K562 (cell line): ENCODE data around the gene TRIM47. TPM values are rescaled to one million over a fixed set of nuclear protein-coding genes. Genes with fewer than 3 reads are reported as not detected.

ENCODE experiments used
- CAMTA2 ChIP-seq: fragments of 250-450 bp; sonication (Bioruptor Pico); conservative IDR thresholded peaks from 2 replicates; pipeline ENCODE4 v1.5.1; 2022
- HDAC1 ChIP-seq, 2 experiments: fragments of 450-650 bp; IDR thresholded peaks; 2 replicates each; pipeline ENCODE4 v1.6.1; 2016 to 2017; ENCODE audit warnings: inconsistent platforms in 1 of 2, mild to moderate bottlenecking in 1 of 2, moderate library complexity in 1 of 2
- KLF6 ChIP-seq: fragments of 250-450 bp; sonication (Bioruptor Pico); IDR thresholded peaks from 2 replicates; pipeline ENCODE4 v1.4.0; 2020; ENCODE audit warnings: mild to moderate bottlenecking, moderate library complexity, borderline replicate concordance
- MYNN ChIP-seq, 2 experiments: sonication (generic); formaldehyde crosslinking in 1 of 2; IDR thresholded peaks; 2 replicates each; pipeline versions ENCODE4 v1.5.0 to v1.6.1; 2016 to 2020; ENCODE audit warnings: antibody characterized with exemption in 1 of 2, missing genetic modification reagents in 1 of 2
- NRF1 ChIP-seq, 2 experiments: fragments of 450-650 bp; IDR thresholded peaks in 1 of 2; conservative IDR thresholded peaks in 1 of 2; 2 replicates each; pipeline ENCODE4 v1.6.1; 2014; ENCODE audit warnings: mild to moderate bottlenecking in 2 of 2
- PML ChIP-seq: IDR thresholded peaks from 2 replicates; pipeline ENCODE4 v1.6.1; 2012; ENCODE audit warnings: low read length, inconsistent platforms
- POLR3A ChIP-seq: IDR thresholded peaks from 2 replicates; pipeline ENCODE4 v1.6.1; 2011; ENCODE audit warnings: borderline replicate concordance, mild to moderate bottlenecking, moderate library complexity; ENCODE audit not compliant: insufficient read length, insufficient read depth; ENCODE audit errors: extremely low read depth
- PTTG1 ChIP-seq: fragments of 450-650 bp; IDR thresholded peaks from 2 replicates; pipeline ENCODE4 v1.6.1; 2016; ENCODE audit warnings: low read depth, mild to moderate bottlenecking, missing genetic modification characterization, missing compliant biosample characterization
- PURB ChIP-seq: sonication (generic); formaldehyde crosslinking; IDR thresholded peaks from 2 replicates; pipeline ENCODE4 v1.9.0; 2021; ENCODE audit warnings: low read depth, mild to moderate bottlenecking, missing genetic modification reagents
- SMAD3 ChIP-seq: fragments of 450-650 bp; formaldehyde crosslinking; conservative IDR thresholded peaks from 2 replicates; pipeline ENCODE4 v1.4.0; 2020; ENCODE audit warnings: mild to moderate bottlenecking
- SMARCC2 ChIP-seq: fragments of 450-650 bp; IDR thresholded peaks from 2 replicates; pipeline ENCODE4 v1.6.1; 2017; ENCODE audit warnings: antibody characterized with exemption, moderate library complexity, mild to moderate bottlenecking, low read depth
- TARDBP ChIP-seq: fragments of 450-650 bp; IDR thresholded peaks from 2 replicates; pipeline ENCODE4 v1.6.1; 2016
- ZNF121 ChIP-seq: sonication (generic); formaldehyde crosslinking; conservative IDR thresholded peaks from 2 replicates; pipeline ENCODE4 v1.8.0; 2022; ENCODE audit warnings: missing genetic modification reagents
- ZNF311 ChIP-seq: fragments of 250-450 bp; sonication (Bioruptor Pico); IDR thresholded peaks from 2 replicates; pipeline ENCODE4 v1.4.0; 2020; ENCODE audit warnings: mild to moderate bottlenecking, moderate library complexity
- polyA plus RNA-seq, 8 experiments: library from polyadenylated mRNA; depleted of rRNA in 4 of 8; stranded (reverse) in 5 of 8; unstranded in 3 of 8; fragments of >200 nt; fragmentation: Nextera tagmentation in 2 of 8; fragmentation: Illumina TruSeq in 1 of 8; extraction: Ambion mirVana in 2 of 8; extraction: Trizol in 1 of 8; gene quantifications; 2 replicates each; pipeline versions ENCODE4 v1.2.1 to v1.2.3, GENCODE V29; 2011 to 2014; ENCODE audit warnings: inconsistent platforms in 1 of 8, missing spikeins in 1 of 8
- total RNA-seq, 7 experiments: library from RNA; depleted of rRNA in 6 of 7; stranded (reverse); fragments of >200 nt in 6 of 7; fragmentation: Illumina TruSeq in 2 of 7; extraction: Trizol in 2 of 7; gene quantifications; 2 replicates each; pipeline versions ENCODE4 v1.2.1 to v1.2.3, GENCODE V29; 2011 to 2021; ENCODE audit warnings: low replicate concordance in 1 of 7
- TF ChIP-seq, protein P1 (sequence below): sonication (generic); formaldehyde crosslinking; IDR thresholded peaks from 2 replicates; pipeline ENCODE4 v1.9.0; 2022; ENCODE audit warnings: mild to moderate bottlenecking, missing genetic modification reagents
- TF ChIP-seq, protein P2 (sequence below): sonication (generic); formaldehyde crosslinking; IDR thresholded peaks from 2 replicates; pipeline ENCODE4 v1.4.0; 2020; ENCODE audit warnings: mild to moderate bottlenecking, missing genetic modification reagents
- TF ChIP-seq, protein P3 (sequence below): fragments of 250-450 bp; sonication (Bioruptor Pico); IDR thresholded peaks from 2 replicates; pipeline ENCODE4 v1.5.0; 2021

TRIM47 gene
- total and polyA plus RNA-seq, 9 of the 15 experiments (the other 6 are each of a cell fraction or from before 2014, with no cell fraction given), result 0.56 to 6.1 (median 3.2) TPM

- TF ChIP-seq POLR3A (no peak), TARDBP (peak; percentile 84; the same call in 1 of the 2 replicates), KLF6 (CRISPR knock-in tag) (no peak), SMAD3 (CRISPR knock-in tag) (0 out of 2 replicates have a peak, but pooled peaks have one; percentile 3), ZNF311 (CRISPR knock-in tag) (no peak), CAMTA2 (CRISPR knock-in tag) (no peak), MYNN (IDR thresholded peaks at IDR 0.05) (peak; percentile 80; the same call in 1 of the 2 replicates), MYNN (CRISPR knock-in tag; IDR thresholded peaks at IDR 0.05) (no peak), PTTG1 (tag) (no peak), ZNF121 (CRISPR knock-in tag) (no peak), NRF1 (conservative IDR thresholded peaks at IDR 0.05 in 1 of 2, IDR thresholded peaks at IDR 0.05 in 1 of 2) (peak; percentile 55 to 66), HDAC1 (IDR thresholded peaks at IDR 0.05) (peak in 1 of 2 experiments; percentile 74; a peak in 2 of 4 replicates), SMARCC2 (no peak), PML (0 out of 2 replicates have a peak, but pooled peaks have one; percentile 23), PURB (CRISPR knock-in tag) (no peak)
- TF ChIP-seq, protein P1, sequence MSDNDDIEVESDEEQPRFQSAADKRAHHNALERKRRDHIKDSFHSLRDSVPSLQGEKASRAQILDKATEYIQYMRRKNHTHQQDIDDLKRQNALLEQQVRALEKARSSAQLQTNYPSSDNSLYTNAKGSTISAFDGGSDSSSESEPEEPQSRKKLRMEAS (CRISPR knock-in tag), result peak; percentile 83
- TF ChIP-seq, protein P2, sequence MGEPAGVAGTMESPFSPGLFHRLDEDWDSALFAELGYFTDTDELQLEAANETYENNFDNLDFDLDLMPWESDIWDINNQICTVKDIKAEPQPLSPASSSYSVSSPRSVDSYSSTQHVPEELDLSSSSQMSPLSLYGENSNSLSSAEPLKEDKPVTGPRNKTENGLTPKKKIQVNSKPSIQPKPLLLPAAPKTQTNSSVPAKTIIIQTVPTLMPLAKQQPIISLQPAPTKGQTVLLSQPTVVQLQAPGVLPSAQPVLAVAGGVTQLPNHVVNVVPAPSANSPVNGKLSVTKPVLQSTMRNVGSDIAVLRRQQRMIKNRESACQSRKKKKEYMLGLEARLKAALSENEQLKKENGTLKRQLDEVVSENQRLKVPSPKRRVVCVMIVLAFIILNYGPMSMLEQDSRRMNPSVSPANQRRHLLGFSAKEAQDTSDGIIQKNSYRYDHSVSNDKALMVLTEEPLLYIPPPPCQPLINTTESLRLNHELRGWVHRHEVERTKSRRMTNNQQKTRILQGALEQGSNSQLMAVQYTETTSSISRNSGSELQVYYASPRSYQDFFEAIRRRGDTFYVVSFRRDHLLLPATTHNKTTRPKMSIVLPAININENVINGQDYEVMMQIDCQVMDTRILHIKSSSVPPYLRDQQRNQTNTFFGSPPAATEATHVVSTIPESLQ (CRISPR knock-in tag), result 0 out of 2 replicates have a peak, but pooled peaks have one; percentile 50
- TF ChIP-seq, protein P3, sequence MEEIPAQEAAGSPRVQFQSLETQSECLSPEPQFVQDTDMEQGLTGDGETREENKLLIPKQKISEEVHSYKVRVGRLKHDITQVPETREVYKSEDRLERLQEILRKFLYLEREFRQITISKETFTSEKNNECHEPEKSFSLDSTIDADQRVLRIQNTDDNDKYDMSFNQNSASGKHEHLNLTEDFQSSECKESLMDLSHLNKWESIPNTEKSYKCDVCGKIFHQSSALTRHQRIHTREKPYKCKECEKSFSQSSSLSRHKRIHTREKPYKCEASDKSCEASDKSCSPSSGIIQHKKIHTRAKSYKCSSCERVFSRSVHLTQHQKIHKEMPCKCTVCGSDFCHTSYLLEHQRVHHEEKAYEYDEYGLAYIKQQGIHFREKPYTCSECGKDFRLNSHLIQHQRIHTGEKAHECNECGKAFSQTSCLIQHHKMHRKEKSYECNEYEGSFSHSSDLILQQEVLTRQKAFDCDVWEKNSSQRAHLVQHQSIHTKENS (CRISPR knock-in tag), result no peak
Measured at GRCh38 chr17:75845058-75845711, 33.2 kb downstream of the TRIM47 start (continued).
